Lower lobe of right lung (tissue), 2 donors: ENCODE results near the gene HDDC2. TPM values are rescaled to one million over a fixed set of nuclear protein-coding genes. Genes with fewer than 3 reads are reported as not detected.
"Not testable (repeated sequence)": the region's sequence is repeated elsewhere in the genome, so short reads cannot be mapped to it uniquely, and the experiment has no call there.

ENCODE experiments used
- ATAC-seq, 2 donors: fragments of 200-7000 bp; cut with Tn5 transposase; one replicate each; pipeline ENCODE4 v1.9.1; 2020 to 2022; ENCODE audit warnings: mild to moderate bottlenecking in 2 of 2, moderate library complexity in 2 of 2
- DNase-seq: peaks from one replicate; pipeline ENCODE4 v3.0.0-alpha.2; 2020
- H3K27ac ChIP-seq: fragments of 200-600 bp; one replicate; pipeline ENCODE4 v1.8.0; 2022
- H3K27me3 ChIP-seq: fragments of 200-600 bp; one replicate; pipeline ENCODE4 v1.8.0; 2022; ENCODE audit warnings: low read depth
- H3K36me3 ChIP-seq: fragments of 200-600 bp; one replicate; pipeline ENCODE4 v1.8.0; 2022; ENCODE audit warnings: mild to moderate bottlenecking
- H3K4me1 ChIP-seq: fragments of 200-600 bp; one replicate; pipeline ENCODE4 v1.8.0; 2022
- H3K4me3 ChIP-seq: fragments of 200-600 bp; one replicate; pipeline ENCODE4 v1.8.0; 2022; ENCODE audit warnings: mild to moderate bottlenecking
- H3K9me3 ChIP-seq: fragments of 200-600 bp; one replicate; pipeline ENCODE4 v1.8.0; 2022
- CTCF ChIP-seq: fragments of 200-600 bp; IDR thresholded peaks from one replicate; pipeline ENCODE4 v1.8.0; 2022; ENCODE audit warnings: antibody characterized with exemption, mild to moderate bottlenecking
- intact Hi-C: fragments of 100-400 bp; cut with DNase I; formaldehyde crosslinking; loops from one replicate; pipeline ENCODE4 v1.11.0; 2022
- total RNA-seq: library from RNA; stranded (reverse); fragmentation: NEBNext Ultra II Directional; extraction: Animal tissue kit (Norgen Biotek cat#: 25700); gene quantifications from one replicate; pipeline ENCODE4 v1.2.1, GENCODE V29; 2021
- donor health status: DM: no; HTN: yes; CAD: no; lungs with severe emphysema.

HDDC2 gene
- total RNA-seq, 1 donor from 2014 or later = 55.4 TPM

- peaks cover 31% of the 10 kb centered on the region for H3K36me3 ChIP-seq
- no peak for DNase-seq
- intact Hi-C loops = no loop called here
These were observed 14.0 kb downstream of the HDDC2 start for GRCh38 chr6:125287718-125288117.

GRCh38 chr6:125285936-125286335 lies 15.8 kb downstream of the HDDC2 start:
- Histone ChIP-seq H3K27ac (no peak overlapping the region), H3K9me3 (peaks cover 4% of the 10 kb centered on the region), H3K27me3 (no peaks in the 10 kb centered on the region), H3K36me3 (peaks cover 23% of the 10 kb centered on the region), H3K4me3 (no peak overlapping the region), H3K4me1 (no peaks in the 10 kb centered on the region)
- DNase-seq = no peak
- intact Hi-C loops = no loop called here
- no peak for TF ChIP-seq CTCF
- ATAC-seq = no peak

More at GRCh38 chr6:125287718-125288117, 14.0 kb downstream of the HDDC2 start:
- TF ChIP-seq CTCF = no peak
- peaks cover 4% of the 10 kb centered on the region for H3K9me3 ChIP-seq
- no peak overlapping the region for H3K4me3 ChIP-seq
- no peak for ATAC-seq
- H3K4me1 ChIP-seq = no peaks in the 10 kb centered on the region
- H3K27me3 ChIP-seq = no peaks in the 10 kb centered on the region
- H3K27ac ChIP-seq = no peak overlapping the region

- peaks cover 6% of the 10 kb centered on the region for H3K9me3 ChIP-seq
- TF ChIP-seq CTCF = no peak
- DNase-seq (no peak), ATAC-seq (no peak)
- H3K4me1 ChIP-seq = no peaks in the 10 kb centered on the region
- no peak overlapping the region for H3K27ac ChIP-seq
- no peak overlapping the region for H3K4me3 ChIP-seq
- H3K27me3 ChIP-seq = no peaks in the 10 kb centered on the region
- H3K36me3 ChIP-seq = peaks cover 27% of the 10 kb centered on the region
- intact Hi-C loops = no loop called here
These were observed 16.4 kb downstream of the HDDC2 start for GRCh38 chr6:125285353-125285752.

- H3K4me3 ChIP-seq, H3K27ac ChIP-seq, intact Hi-C loops, H3K9me3 ChIP-seq, H3K4me1 ChIP-seq, ATAC-seq, DNase-seq, H3K27me3 ChIP-seq: not testable (repeated sequence)
- peaks cover 18% of the 10 kb centered on the region for H3K36me3 ChIP-seq
These were observed 19.3 kb downstream of the HDDC2 start for GRCh38 chr6:125282470-125282869.

- H3K4me3 ChIP-seq, H3K27ac ChIP-seq, H3K27me3 ChIP-seq, ATAC-seq, H3K9me3 ChIP-seq, intact Hi-C loops, H3K4me1 ChIP-seq, DNase-seq: not testable (repeated sequence)
- H3K36me3 ChIP-seq = peaks cover 31% of the 10 kb centered on the region
These were observed 21.3 kb downstream of the HDDC2 start for GRCh38 chr6:125280370-125281035.

GRCh38 chr6:125279961-125280360 lies 21.8 kb downstream of the HDDC2 start:
- no peak for TF ChIP-seq CTCF
- peaks cover 36% of the 10 kb centered on the region for H3K36me3 ChIP-seq
- H3K27ac ChIP-seq = no peak overlapping the region
- no peaks in the 10 kb centered on the region for H3K4me1 ChIP-seq
- ATAC-seq (no peak), DNase-seq (no peak)
- H3K9me3 ChIP-seq = peaks cover 2% of the 10 kb centered on the region
- intact Hi-C loops = no loop called here
- H3K4me3 ChIP-seq = no peak overlapping the region
- H3K27me3 ChIP-seq = no peaks in the 10 kb centered on the region
